PC-9 (cell line): ENCODE data around the gene FGFR3. TPM values are rescaled to one million over a fixed set of nuclear protein-coding genes. Genes with fewer than 3 reads are reported as not detected.
"Not testable (repeated sequence)": the region's sequence is repeated elsewhere in the genome, so short reads cannot be mapped to it uniquely, and the experiment has no call there.

Experiments used
- BruUV-seq: library from RNA; stranded (reverse); fragments of 400-500 nt; replicated peaks from 2 replicates; lab custom pipeline; 2021; lab: Mats Ljungman, UMichigan
- CTCF ChIA-PET: fragments of 300-600 bp; sonication (Branson Sonifier 250); formaldehyde crosslinking; loops from one replicate; lab custom pipeline; 2022; ENCODE audit warnings: antibody characterized with exemption; lab: Charles Lee
- POLR2A ChIA-PET: fragments of 300-600 bp; sonication (Branson Sonifier 250); formaldehyde crosslinking; loops from one replicate; lab custom pipeline; 2022; ENCODE audit warnings: antibody characterized with exemption; ENCODE audit not compliant: unreplicated experiment; lab: Charles Lee
- DNase-seq, 2 experiments: peaks; one replicate each; pipeline versions ENCODE4 v3.0.0 to v3.0.0-alpha.2; 2015 to 2022; ENCODE audit warnings: mixed read lengths in 1 of 2
- H2AFZ ChIP-seq: fragments of 200-600 bp; sonication (generic); 2 replicates; pipeline ENCODE4 v1.8.1; 2017; ENCODE audit warnings: antibody characterized with exemption
- H3F3A ChIP-seq: fragments of 200-600 bp; sonication (generic); 2 replicates; pipeline ENCODE4 v1.8.1; 2017; ENCODE audit warnings: antibody characterized with exemption, mild to moderate bottlenecking, low read depth; ENCODE audit not compliant: insufficient read depth
- H3K27ac ChIP-seq: fragments of 200-600 bp; sonication (generic); 2 replicates; pipeline ENCODE4 v1.6.1; 2016; ENCODE audit warnings: mixed run types
- H3K27me3 ChIP-seq: fragments of 200-600 bp; sonication (generic); 2 replicates; pipeline ENCODE4 v1.6.1; 2016; ENCODE audit warnings: low read depth, mixed run types; ENCODE audit not compliant: insufficient read depth
- H3K36me3 ChIP-seq: fragments of 200-600 bp; sonication (generic); 2 replicates; pipeline ENCODE4 v1.6.1; 2016; ENCODE audit warnings: low read depth, mixed run types
- H3K4me1 ChIP-seq: fragments of 200-600 bp; sonication (generic); replicated peaks from 2 replicates; pipeline ENCODE4 v1.6.1; 2016; ENCODE audit warnings: mixed run types; ENCODE audit not compliant: insufficient read depth
- H3K4me2 ChIP-seq: fragments of 200-600 bp; sonication (generic); 2 replicates; pipeline ENCODE4 v1.6.1; 2017; ENCODE audit warnings: mixed run types
- H3K4me3 ChIP-seq: fragments of 200-600 bp; sonication (generic); 2 replicates; pipeline ENCODE4 v1.6.1; 2016; ENCODE audit warnings: mixed run types
- H3K79me2 ChIP-seq: fragments of 200-600 bp; sonication (generic); 2 replicates; pipeline ENCODE4 v1.6.1; 2017; ENCODE audit warnings: low read depth, mixed run types
- H3K9me2 ChIP-seq: fragments of 200-600 bp; sonication (generic); 2 replicates; pipeline ENCODE4 v1.8.1; 2017; ENCODE audit warnings: mild to moderate bottlenecking; ENCODE audit not compliant: insufficient read depth
- H3K9me3 ChIP-seq: fragments of 200-600 bp; sonication (generic); 2 replicates; pipeline ENCODE4 v1.8.1; 2016; ENCODE audit warnings: low read depth; ENCODE audit not compliant: insufficient read depth
- H4K20me1 ChIP-seq: fragments of 200-600 bp; sonication (generic); 2 replicates; pipeline ENCODE4 v1.8.1; 2017; ENCODE audit not compliant: insufficient read depth
- CTCF ChIP-seq: fragments of 200-600 bp; sonication (generic); conservative IDR thresholded peaks from 2 replicates; pipeline ENCODE4 v1.6.1; 2017; ENCODE audit warnings: mixed run types, antibody characterized with exemption, mild to moderate bottlenecking, moderate library complexity
- EZH2 ChIP-seq: fragments of 200-600 bp; sonication (generic); IDR thresholded peaks from 2 replicates; pipeline ENCODE4 v1.8.0; 2017; ENCODE audit warnings: antibody characterized with exemption, low read depth
- intact Hi-C: fragments of 100-400 bp; cut with micrococcal nuclease; formaldehyde crosslinking; loops from one replicate; pipeline ENCODE4 v1.10.0; 2022; ENCODE audit not compliant: unreplicated experiment
- total RNA-seq: library from RNA; stranded (reverse); gene quantifications from 2 replicates; pipeline ENCODE4 v1.2.3, GENCODE V29; 2021

FGFR3 gene
- total RNA-seq, 1 experiment from 2014 or later, result 8.2 TPM

GRCh38 chr4:1833307-1834046 lies 40.4 kb downstream of the FGFR3 start:
- Histone ChIP-seq H3K36me3 (0 out of 2 replicates have a peak, but pooled peaks cover 8% of the 10 kb centered on the region), H3F3A (no peaks in the 10 kb centered on the region), H3K4me3 (no peak overlapping the region), H2AFZ (no peak overlapping the region), H3K27me3 (no peaks in the 10 kb centered on the region), H3K4me1 (no peaks in the 10 kb centered on the region), H3K27ac (no peak overlapping the region), H4K20me1 (peaks cover 6% of the 10 kb centered on the region; the same call in 1 of the 2 replicates), H3K9me2 (no peaks in the 10 kb centered on the region), H3K4me2 (no peak overlapping the region), H3K9me3 (no peaks in the 10 kb centered on the region), H3K79me2 (no peaks in the 10 kb centered on the region)
- ChIA-PET CTCF (no interaction called here), POLR2A (no interaction called here)
- no peak for DNase-seq
- TF ChIP-seq EZH2 (no peak), CTCF (no peak)
- BruUV-seq, result no TSS peak
- intact Hi-C loops, result no loop called here

GRCh38 chr4:1834047-1834775 lies 41.1 kb downstream of the FGFR3 start:
- H3K36me3 ChIP-seq, result peaks cover 11% of the 10 kb centered on the region; the same call in 1 of the 2 replicates
- peaks cover 6% of the 10 kb centered on the region; the same call in 1 of the 2 replicates for H4K20me1 ChIP-seq
- H3K27me3 ChIP-seq, result no peaks in the 10 kb centered on the region
- intact Hi-C loops, result no loop called here
- CTCF ChIA-PET, result no interaction called here
- no TSS peak for BruUV-seq
- H3K4me1 ChIP-seq, result no peaks in the 10 kb centered on the region
- no peaks in the 10 kb centered on the region for H3K9me3 ChIP-seq
- H3F3A ChIP-seq, result no peaks in the 10 kb centered on the region
- TF ChIP-seq EZH2, result no peak
- TF ChIP-seq CTCF, result no peak
- no peak for DNase-seq
- H3K9me2 ChIP-seq, result no peaks in the 10 kb centered on the region
- no peak overlapping the region for H3K27ac ChIP-seq
- H3K79me2 ChIP-seq, result no peaks in the 10 kb centered on the region
- H3K4me3 ChIP-seq, result no peak overlapping the region
- POLR2A ChIA-PET, result no interaction called here
- H2AFZ ChIP-seq, result no peak overlapping the region
- no peak overlapping the region for H3K4me2 ChIP-seq

GRCh38 chr4:1835836-1836235 lies 42.7 kb downstream of the FGFR3 start:
- DNase-seq, H3K9me3 ChIP-seq, H3K79me2 ChIP-seq, H4K20me1 ChIP-seq, H3K27me3 ChIP-seq, H3K9me2 ChIP-seq, H3K4me1 ChIP-seq, CTCF ChIA-PET, BruUV-seq, POLR2A ChIA-PET, intact Hi-C loops, H2AFZ ChIP-seq, H3K27ac ChIP-seq, H3K4me3 ChIP-seq, H3K4me2 ChIP-seq, H3F3A ChIP-seq: not testable (repeated sequence)
- peaks cover 12% of the 10 kb centered on the region; the same call in 1 of the 2 replicates for H3K36me3 ChIP-seq
